GM21723 (cell line): ENCODE results near the gene USPL1.

ENCODE experiments used
- ATAC-seq: cut with Tn5 transposase; IDR thresholded peaks from one replicate; pipeline ENCODE4 v1.9.1; 2021; ENCODE audit warnings: mild to moderate bottlenecking, moderate library complexity; ENCODE audit not compliant: unreplicated experiment

The USPL1 gene

DNA sequence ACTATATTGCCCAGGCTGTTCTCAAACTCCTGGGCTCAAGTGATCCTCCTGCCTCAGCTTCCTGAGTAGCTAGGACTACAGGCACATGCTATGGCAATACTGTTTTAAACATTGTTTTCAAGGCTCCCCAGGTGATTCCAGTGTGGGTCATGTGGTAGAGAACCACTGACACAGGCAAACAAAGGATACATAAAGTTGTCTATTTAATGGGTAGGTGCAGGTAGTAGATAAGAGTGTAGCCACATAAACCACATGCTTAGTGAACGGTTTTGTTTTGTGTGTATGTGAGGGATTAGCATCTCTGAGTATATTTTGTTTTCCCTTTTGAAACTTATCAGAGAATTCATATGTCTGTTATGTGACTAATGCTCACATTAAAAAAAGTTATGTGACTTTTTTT lies 36.7 kb downstream of the USPL1 start:
- ATAC-seq = peak; percentile 60

DNA sequence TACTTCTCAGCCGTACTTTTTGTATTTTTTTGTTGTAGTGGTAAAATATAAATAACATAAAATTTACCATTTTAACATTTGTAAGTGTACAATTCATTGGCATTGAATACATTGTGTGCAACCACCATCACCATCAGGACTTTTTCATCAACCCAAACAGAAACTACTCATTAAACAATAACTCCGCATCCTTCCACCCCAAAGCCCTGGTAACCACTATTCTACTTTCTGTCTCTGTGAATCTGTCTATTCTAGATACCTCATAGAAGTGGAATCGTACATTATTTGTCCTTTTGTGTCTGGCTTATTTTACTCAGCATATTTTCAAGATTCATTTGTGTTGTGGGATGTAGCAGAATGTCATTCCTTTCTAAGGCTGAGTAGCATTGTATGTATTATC lies 38.5 kb downstream of the USPL1 start:
- ATAC-seq = no peak

DNA sequence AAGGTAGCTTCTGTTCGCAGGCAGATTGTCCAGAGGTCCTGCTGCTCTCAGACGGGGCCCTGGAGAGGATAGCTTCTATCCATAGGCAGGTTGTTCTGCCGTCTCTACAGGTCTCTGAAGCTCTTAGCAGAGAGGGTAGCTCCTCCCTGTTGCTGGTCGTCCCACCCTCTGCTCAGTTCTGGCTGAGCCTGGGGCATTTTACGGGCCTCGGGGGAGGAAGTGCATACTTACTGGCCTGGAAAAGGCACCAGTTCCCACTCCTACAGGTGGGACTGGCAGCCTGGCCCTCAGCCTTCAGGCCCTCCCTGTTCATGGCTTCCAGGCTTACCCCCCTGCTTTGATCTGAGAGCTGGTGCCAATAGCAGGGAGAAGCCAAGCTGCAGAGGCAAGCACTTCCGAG lies 42.3 kb downstream of the USPL1 start:
- ATAC-seq = no peak

DNA sequence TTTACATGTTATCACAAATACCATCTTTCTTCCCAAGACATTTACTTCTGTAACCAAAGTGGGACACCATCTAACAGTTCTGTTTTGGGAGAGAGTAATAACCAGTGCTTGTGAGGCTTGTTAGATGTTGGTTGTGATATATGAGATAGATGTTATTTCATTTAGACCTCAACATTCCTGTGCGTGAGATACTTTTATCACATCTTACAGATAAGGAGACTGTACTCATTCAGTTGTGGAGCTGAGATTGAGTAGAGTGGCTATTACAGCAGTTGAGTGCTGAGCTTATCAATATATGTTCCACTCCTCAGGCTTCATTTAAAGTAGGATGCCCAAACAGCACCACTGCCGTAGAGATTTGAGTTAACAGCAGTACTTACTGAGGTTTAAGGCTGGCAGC lies 43.1 kb downstream of the USPL1 start:
- ATAC-seq = no peak

DNA sequence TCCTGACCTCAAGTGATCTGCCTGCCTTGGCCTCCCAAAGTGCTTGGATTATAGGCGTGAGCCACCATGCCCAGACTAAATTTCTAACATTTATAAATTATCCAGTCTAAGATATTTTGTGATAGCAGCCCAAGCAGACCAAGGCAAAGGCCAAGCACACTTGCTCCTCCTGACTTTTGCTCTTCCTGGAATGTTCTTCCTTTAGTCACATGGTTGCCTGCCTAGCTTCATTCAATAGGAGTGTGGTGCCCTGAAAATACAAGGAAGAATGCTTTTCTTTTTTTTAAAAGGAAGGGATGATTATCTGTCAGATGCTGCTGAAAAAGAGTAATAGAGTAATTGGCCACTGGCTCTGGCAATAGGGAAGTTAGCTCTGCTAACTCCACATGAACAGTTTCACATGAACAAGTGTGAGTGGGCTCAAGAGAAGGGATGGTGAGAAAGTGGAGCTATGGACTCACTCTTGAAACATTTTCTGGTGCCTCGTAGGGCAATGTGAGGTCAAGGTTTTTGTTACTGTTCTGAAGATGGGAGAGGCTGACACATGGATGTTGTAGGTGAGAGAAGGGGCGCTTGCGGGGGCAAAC lies 47.1 kb downstream of the USPL1 start:
- ATAC-seq = no peak

DNA sequence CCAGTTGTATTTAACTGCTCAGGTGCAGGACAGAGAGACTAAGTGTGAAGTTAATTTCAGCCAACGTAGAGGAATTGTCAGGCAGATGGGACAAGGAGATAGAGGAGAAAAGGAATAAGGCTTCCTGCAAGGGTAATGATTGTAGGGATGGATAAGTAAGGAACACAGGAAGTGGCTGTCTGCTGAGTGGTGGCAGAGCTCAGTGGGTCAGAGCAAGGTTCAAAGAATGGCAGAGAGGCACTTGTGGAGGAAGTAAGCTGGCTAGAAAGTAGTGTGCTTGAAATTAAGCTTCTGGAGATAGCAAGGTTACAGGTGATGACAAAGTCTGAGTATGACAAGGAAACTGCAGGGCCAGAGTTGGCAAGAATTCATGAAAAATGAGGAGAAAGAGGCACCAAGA lies 47.9 kb downstream of the USPL1 start:
- no peak for ATAC-seq

DNA sequence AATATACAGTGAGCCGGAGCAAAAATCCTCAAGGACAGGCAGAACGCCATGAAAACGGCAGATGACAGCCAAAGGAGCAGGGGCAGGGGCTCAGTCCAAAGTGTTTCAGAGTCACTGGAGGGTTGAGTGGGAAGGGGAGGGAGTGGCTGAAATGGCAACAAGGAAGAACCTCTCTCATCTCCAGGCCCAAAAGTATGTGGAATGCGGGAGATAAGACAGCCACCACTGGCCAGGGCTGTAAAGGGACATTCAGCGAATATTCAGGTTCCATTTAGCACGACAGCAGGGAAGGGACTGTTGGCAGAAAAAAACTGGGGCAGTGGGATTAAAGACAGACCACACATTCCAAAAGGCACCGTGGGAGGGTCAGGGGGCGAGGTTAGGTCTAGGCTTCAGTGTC lies 48.4 kb downstream of the USPL1 start:
- no peak for ATAC-seq

DNA sequence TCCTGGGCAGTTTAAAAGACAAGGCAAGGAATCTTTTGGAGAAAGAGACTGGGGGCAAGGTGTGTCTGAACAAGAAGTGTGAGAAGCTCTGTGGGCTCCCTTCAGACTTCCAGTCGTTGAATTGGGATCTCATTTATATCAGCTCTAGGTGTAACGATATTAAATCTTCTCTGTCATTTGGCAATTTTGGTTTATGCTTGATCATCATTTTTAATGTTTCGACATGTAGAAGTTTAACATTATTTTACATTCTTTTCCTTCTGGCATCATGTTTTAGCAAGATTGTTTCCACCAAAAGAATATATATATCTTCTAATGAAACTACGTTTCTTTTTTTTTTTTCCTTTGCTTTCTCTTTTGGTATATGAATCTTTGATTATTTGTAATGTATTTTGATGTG lies 49.3 kb downstream of the USPL1 start:
- ATAC-seq = no peak

DNA sequence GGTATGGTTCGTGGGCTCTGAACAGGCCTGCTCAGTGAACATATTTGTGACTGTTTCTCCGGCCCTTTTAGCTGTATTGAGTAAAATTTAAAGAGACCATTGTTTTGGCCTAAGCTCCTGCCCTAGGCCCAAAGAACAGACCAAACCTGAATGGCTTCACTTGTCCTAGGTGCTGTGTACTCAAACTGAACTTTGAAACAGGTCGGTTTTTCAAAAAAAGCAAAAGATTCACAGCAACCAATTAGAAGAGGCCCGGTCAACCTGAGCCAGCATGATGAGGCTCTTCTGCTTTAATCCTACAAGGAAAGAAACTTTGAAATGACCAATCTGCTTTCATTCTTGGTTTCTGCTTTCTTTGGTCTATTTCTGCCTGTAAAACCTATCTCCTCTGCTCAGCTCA lies 50.6 kb downstream of the USPL1 start:
- ATAC-seq = no peak

DNA sequence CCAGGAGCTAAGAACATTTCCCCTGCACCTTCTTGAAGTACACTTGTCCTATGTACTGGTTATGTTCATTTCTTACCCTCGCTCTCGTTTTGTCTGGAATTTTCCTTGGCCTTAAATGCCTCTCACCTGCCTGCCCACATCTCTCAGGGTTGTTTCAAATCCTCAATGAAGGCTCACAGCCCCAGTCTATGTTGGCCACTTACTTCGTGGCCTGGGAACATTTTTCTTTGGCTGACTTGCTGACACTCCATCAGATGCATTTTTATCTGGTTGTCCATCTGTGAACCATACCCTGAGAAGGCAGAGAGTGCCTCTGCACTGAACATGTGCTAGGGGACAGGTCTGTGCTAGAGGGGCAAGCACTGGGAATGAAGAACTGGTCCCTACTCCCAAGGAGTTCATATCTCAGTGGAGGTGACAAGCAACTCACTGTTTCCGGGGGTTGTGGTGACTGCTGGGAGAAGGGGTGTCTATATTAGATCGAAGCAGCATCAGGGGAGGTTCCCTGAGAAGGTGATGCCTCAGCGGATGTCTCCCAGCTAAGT lies 53.6 kb downstream of the USPL1 start:
- no peak for ATAC-seq

DNA sequence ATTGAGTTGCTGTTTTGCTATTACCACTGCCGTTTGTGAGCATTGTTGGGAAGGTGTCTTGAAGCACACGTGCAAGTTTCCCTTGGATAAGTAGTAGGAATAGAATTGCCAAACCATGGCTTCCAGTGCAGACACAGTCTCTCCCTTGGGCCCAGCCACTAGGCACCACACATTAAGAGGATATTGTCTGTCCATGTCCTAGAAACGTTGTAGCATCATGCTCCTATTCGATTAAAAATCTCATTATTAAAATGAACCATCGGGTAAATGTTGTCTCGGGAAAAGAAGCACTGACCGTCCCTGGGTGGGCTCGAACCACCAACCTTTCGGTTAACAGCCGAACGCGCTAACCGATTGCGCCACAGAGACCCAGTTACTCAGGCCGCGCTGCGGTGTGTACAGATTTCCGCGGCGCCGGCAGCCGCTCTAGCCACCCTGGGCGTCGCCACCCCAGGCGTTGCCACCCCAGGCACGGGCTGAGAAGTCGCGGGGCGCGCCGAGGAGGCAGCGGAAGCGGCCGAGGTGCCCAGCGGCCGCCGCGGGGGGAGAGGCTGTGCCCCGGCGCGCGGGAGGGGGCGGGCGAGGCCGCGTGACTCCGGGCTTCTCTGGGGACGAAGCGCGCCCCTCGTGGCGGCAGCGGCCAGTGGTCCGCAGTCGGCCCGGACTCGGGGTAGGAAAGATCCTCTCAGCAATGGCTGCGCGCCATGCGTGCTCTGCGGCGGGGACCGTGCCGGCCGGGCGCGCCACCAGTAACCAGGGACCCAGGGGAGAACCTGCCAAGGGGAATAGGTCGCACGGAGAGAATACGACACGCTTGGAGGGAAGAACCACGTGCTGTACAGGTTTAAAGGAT lies 56.2 kb downstream of the USPL1 start:
- peak; percentile 82 for ATAC-seq

DNA sequence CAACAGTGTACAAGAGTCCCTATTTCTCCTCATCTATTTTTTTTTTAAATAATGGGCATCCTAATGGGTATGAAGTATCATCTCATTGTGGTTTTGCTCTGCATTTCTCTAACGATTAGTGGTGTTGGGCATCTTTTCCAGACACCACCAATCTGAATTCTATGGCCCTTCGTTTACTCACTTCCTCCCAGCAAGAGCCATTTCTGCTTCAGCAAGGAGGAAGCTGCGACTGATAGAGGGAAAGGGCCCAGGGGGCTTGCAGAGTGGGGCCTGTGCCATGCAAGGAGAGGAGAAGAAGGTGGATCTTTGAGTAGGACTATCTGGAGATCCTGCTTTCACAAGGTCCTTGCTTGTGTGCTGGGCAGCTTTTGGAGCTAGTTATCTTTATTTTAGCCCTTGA lies 58.0 kb downstream of the USPL1 start:
- ATAC-seq = no peak

DNA sequence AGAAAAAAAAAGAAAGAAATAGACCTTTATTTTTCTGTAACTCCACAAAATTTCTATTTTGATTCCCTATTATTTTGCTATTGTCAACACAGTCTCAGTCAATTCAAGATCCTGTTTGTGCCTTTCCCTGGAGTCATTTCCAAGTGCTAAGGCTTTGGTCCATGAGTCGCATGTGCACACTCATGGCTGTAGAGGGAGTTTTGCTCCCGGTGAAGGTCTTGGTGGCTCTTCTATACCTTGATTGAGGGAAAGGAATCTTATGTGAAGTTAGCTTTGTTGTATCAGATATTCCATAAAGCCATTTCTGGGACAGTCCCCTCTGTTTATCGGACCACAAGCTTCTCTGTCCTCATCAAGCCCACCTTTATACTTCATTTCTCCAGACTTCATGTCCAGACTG lies 59.0 kb downstream of the USPL1 start:
- no peak for ATAC-seq

DNA sequence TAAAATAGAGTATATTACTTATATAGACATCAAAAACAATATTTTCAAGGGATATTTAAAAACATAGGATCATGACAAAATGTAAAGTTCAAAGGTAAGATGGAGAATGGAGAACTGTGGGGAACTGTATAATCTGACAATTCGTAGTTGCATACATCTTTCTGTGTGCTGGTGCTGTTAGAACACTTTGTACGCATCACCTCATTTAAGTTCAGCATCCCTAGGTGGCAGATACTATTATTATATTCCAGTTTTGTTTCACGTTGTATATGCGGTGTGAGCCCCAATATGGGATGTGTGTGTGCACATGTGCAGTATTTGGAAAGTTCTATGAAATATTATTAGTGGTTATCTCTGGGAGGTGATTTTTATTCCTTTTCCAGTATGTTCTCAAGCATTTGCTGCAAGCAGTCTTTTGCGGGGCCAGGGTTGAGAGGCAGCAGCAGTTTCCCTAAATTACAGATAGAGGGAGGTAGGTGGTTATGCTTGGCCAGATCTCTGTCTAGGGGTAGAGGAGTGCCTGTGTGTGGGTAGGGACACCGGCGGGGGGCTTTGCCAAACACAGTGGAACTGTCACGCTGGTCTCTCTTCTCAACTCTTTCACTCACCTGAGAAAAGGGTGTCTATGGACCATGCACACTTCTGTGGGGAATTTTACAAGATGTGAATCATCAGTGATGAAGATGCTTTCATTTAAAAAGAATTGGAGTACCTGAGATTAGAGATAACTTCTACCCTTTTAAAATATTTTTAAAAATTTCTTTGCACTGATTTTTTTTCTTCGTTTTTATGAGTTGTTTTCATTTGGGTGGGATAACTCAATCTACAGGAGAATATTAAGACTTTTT lies 62.0 kb downstream of the USPL1 start:
- peak; percentile 75 for ATAC-seq

DNA sequence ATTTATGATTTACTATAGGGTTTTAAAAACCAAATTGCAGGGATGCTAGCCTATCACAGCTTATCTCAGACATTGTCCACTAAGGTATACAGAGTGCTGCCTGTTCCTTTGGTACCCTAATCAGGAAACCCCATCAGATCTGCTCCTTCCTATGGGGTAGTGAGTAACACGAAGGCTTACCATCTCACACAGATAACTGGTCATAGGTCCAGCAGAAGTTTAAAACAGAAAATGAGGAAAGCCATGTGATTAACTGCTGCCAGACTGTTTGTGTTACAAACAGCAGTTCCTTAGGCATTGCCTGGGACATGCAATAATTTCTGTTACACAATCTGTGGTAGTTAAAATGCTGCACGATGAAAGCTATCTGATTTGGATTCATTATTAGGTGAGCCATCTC lies 64.1 kb downstream of the USPL1 start:
- ATAC-seq = no peak

DNA sequence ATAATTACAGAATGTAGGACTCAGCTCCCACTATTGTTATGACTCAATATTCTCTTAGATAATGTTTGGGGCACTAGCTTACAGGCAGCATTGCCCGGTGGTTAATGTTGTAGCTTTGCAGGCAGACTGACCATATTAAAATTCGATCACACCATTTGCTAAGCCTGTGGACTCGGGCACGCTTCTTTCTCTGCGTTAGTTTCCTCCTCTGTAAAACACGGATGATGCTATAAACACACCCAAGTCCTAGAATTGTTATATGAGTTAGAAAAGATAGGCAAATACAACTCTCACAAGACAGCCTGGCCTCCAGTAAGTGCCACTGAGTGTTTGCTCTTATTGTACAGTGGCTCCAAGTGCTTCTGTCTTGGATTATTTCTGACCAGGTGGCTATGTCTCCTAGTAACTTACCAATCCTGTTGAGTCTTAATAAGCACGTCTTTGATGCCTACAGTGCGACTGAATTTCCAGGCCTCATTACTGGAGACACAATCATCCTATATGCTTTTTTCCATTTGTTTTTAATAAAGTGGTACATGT lies 67.7 kb downstream of the USPL1 start:
- ATAC-seq = no peak

DNA sequence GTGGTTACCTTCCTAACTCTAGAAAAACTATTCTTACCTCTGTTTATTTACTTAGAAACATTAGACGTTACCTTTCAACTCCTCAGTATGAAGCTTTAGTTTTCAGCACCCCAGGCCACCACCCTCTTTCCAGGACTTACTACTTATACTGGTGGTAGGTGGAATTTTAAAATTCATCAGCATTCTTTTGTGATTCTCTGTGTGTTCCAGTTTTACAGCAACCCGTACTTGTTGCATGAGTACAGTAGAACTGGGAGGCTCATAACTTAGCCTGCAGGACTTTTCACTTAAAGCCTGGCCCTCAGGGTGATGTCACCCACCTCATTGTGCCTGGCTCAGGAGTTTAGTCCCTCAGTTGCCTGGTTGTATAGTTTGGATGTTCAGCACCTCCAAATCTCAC lies 68.3 kb downstream of the USPL1 start:
- ATAC-seq = no peak

DNA sequence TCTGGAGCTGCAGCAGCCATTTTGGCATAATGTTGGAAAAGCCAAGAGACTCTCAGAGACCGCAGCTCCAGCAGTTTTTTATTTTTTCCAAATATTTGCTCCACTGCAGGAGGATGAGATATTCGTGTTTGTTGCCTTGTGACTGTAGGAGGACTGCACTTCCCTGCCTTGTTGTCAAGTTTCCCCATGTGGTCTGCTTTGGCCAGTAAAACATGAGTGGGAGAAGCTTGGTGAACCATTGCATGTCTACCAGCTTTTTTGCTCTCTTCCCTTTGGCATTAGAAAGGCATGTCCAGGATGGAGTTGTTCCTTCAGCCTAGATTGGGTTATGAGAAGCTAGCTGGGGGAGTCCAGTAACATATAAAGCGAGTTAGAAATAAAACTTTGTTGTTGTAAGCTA lies 69.9 kb downstream of the USPL1 start:
- ATAC-seq = no peak

DNA sequence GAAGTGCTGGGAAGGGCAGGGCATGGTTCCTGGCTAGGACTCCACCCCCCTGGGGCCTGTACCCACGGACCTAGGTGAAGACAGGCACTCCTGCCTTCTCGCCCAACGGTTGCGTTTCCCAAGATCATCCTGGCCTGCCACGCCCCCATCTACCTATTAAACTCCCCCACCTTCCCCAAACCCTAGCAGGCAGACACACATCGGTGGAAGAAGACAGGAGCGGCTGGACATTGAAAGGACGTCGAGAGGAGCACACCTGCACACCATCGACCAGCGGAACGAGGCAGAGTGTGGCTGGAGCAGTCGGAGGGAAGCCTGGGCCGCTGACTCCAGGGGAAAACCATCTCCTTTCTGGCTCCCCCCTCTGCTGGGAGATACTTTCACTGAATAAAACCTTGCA lies 72.0 kb downstream of the USPL1 start:
- no peak for ATAC-seq

DNA sequence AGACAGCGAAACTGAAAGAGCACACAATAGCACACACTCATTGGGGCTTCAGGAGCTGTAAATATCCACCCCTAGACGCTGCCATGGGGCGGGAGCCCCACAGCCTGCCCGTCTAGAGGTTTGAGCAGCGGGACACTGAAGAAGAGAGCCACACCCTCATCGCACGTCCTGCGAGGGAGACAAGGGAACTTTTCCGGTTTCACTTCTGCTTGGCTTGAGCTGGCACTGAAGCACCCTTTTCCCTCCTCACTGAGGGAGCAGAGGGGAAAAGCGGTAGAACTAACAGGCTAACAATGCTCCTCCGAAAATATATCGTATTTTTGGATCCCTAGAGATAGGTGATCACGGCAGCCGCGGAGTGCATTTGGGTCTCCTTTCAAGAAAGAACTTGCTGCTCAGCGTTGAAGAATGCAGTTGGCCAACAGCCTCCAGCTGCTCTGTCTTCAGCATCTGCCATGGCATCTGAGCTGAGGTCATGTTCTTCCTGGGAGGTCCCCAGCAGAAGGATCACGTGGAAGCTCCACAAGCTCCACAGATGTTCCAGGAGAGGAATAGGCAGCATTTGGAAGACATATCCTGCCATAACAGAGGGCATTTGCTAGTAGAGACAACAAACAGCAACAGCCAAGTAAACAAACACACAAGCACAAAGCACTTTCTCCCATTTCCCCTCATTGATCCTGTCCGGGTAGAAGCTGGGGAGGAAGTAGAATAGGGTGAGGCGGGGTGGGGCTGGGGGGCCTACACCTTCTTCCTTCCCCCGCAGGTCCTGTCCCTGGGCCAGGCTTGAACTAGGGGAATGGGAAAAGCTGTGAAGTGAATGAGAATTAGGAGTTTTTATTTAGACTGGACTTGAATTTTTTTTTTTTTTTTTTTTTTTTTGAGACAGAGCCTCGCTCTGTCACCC lies 72.8 kb downstream of the USPL1 start:
- no peak for ATAC-seq
